DOHH2 (cell line): ENCODE measurements around the gene ZC3H12C.

Experiments used
- CTCF ChIP-seq: fragments of 200-600 bp; sonication (generic); IDR thresholded peaks from one replicate; pipeline ENCODE4 v1.5.1; 2014; ENCODE audit warnings: antibody characterized with exemption, mild to moderate bottlenecking, low read depth, low read length; ENCODE audit not compliant: poor library complexity, severe bottlenecking
- EZH2phosphoT487 ChIP-seq: fragments of 200-600 bp; sonication (generic); IDR thresholded peaks from 2 replicates; pipeline ENCODE4 v1.6.1; 2017; ENCODE audit warnings: borderline replicate concordance, mild to moderate bottlenecking, antibody characterized with exemption, low read length, moderate library complexity, mixed read lengths

DNA sequence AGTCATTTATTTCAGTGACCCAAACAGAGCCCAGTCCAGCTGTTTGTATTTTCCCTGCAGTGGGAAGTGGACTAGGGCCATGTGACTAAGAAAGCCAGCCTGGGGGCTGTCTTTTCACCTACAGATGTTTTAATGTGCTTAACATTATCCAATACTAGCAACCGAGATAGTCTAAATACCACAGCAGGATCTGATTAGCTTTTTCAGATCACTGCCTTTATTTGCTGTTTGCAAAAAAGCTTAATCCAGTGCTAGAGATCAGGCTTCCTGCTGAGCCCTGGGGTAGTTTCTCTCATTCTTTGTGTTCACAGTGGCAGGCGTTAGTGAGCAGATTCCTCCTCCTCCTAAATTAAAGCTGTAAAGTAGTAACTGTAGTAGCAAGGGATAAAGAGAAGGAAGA is 35.0 kb downstream of the ZC3H12C start:
- TF ChIP-seq CTCF: no peak
- no peak for TF ChIP-seq EZH2phosphoT487
